GM23338 (cell line): ENCODE data around the gene BLOC1S6. TPM values are rescaled to one million over a fixed set of nuclear protein-coding genes. Genes with fewer than 3 reads are reported as not detected.

ENCODE experiments used
- ATAC-seq: fragments of 200-7000 bp; cut with Tn5 transposase; 3 replicates; pipeline ENCODE4 v1.9.1; 2020
- DNase-seq: peaks from one replicate; pipeline ENCODE4 v3.0.0-alpha.2; 2015; ENCODE audit warnings: low spot score
- H2AFZ ChIP-seq: fragments of 200-600 bp; sonication (generic); 2 replicates; pipeline ENCODE4 v1.8.0; 2016; ENCODE audit warnings: antibody characterized with exemption, mild to moderate bottlenecking, moderate library complexity
- H3F3A ChIP-seq: fragments of 200-600 bp; sonication (generic); replicated peaks from 2 replicates; pipeline ENCODE4 v1.8.0; 2017; ENCODE audit warnings: antibody characterized with exemption, mixed run types, low read depth
- H3K27ac ChIP-seq: fragments of 200-600 bp; sonication (generic); 2 replicates; pipeline ENCODE4 v1.6.1; 2016; ENCODE audit warnings: low read depth
- H3K27me3 ChIP-seq: fragments of 200-600 bp; sonication (generic); 2 replicates; pipeline ENCODE4 v1.8.0; 2016; ENCODE audit warnings: mild to moderate bottlenecking, mixed run types, moderate library complexity; ENCODE audit not compliant: insufficient read depth
- H3K36me3 ChIP-seq: fragments of 200-600 bp; sonication (generic); 2 replicates; pipeline ENCODE4 v1.8.0; 2016; ENCODE audit warnings: mild to moderate bottlenecking; ENCODE audit not compliant: insufficient read depth
- H3K4me1 ChIP-seq: fragments of 200-600 bp; sonication (generic); 2 replicates; pipeline ENCODE4 v1.8.0; 2016; ENCODE audit warnings: mild to moderate bottlenecking, moderate library complexity; ENCODE audit not compliant: insufficient read depth
- H3K4me2 ChIP-seq: fragments of 200-600 bp; sonication (generic); 2 replicates; pipeline ENCODE4 v1.7.1; 2017; ENCODE audit warnings: mixed run types
- H3K4me3 ChIP-seq: fragments of 200-600 bp; sonication (generic); 2 replicates; pipeline ENCODE4 v1.6.1; 2016; ENCODE audit warnings: mixed run types
- H3K79me2 ChIP-seq: fragments of 200-600 bp; sonication (generic); replicated peaks from 2 replicates; pipeline ENCODE4 v1.8.0; 2017; ENCODE audit warnings: mild to moderate bottlenecking; ENCODE audit not compliant: insufficient read depth
- H3K9me2 ChIP-seq: fragments of 200-600 bp; sonication (generic); 2 replicates; pipeline ENCODE4 v1.8.0; 2017; ENCODE audit not compliant: insufficient read depth
- H4K20me1 ChIP-seq: fragments of 200-600 bp; sonication (generic); replicated peaks from 2 replicates; pipeline ENCODE4 v1.8.0; 2017; ENCODE audit warnings: mild to moderate bottlenecking; ENCODE audit not compliant: insufficient read depth
- H3K27ac Mint-ChIP-seq: 2 replicates; pipeline ENCODE4 v1.8.0; 2020; ENCODE audit warnings: inconsistent platforms, mild to moderate bottlenecking, moderate library complexity, mixed read lengths
- H3K27me3 Mint-ChIP-seq: 3 replicates; pipeline ENCODE4 v1.8.0; 2022; ENCODE audit warnings: low read depth, mild to moderate bottlenecking, moderate library complexity, mixed read lengths, inconsistent platforms; ENCODE audit not compliant: insufficient read depth, poor library complexity
- H3K36me3 Mint-ChIP-seq: 3 replicates; pipeline ENCODE4 v1.8.0; 2021; ENCODE audit warnings: low read depth, mild to moderate bottlenecking, inconsistent platforms, moderate library complexity, mixed read lengths
- H3K4me1 Mint-ChIP-seq: 3 replicates; pipeline ENCODE4 v1.8.0; 2020; ENCODE audit warnings: mild to moderate bottlenecking, inconsistent platforms, mixed read lengths
- H3K4me3 Mint-ChIP-seq: 3 replicates; pipeline ENCODE4 v1.8.0; 2021; ENCODE audit warnings: moderate library complexity, mild to moderate bottlenecking, inconsistent platforms, mixed read lengths
- H3K9me3 Mint-ChIP-seq: 3 replicates; pipeline ENCODE4 v1.8.0; 2020; ENCODE audit warnings: moderate library complexity, mild to moderate bottlenecking, inconsistent platforms, mixed read lengths
- CREB1 ChIP-seq: fragments of 250-450 bp; sonication (Bioruptor Pico); IDR thresholded peaks from 2 replicates; pipeline ENCODE4 v1.5.0; 2020; ENCODE audit warnings: low read depth, mild to moderate bottlenecking, moderate library complexity
- EZH2phosphoT487 ChIP-seq: fragments of 200-600 bp; sonication (generic); IDR thresholded peaks from one replicate; pipeline ENCODE4 v1.8.1; 2018; ENCODE audit warnings: antibody characterized with exemption; ENCODE audit not compliant: unreplicated experiment
- JUNB ChIP-seq: IDR thresholded peaks from one replicate; pipeline ENCODE4 v1.6.1; 2016; ENCODE audit warnings: antibody characterized with exemption; ENCODE audit not compliant: unreplicated experiment
- POLR2AphosphoS5 ChIP-seq: IDR thresholded peaks from 2 replicates; pipeline ENCODE4 v1.6.1; 2016; ENCODE audit warnings: antibody characterized with exemption, low read depth
- STAT1 ChIP-seq: IDR thresholded peaks from one replicate; pipeline ENCODE4 v1.6.1; 2016; ENCODE audit warnings: antibody characterized with exemption; ENCODE audit not compliant: unreplicated experiment
- ZNF331 ChIP-seq: fragments of 250-450 bp; sonication (Bioruptor Pico); IDR thresholded peaks from 2 replicates; pipeline ENCODE4 v1.5.0; 2020; ENCODE audit warnings: low read depth, mild to moderate bottlenecking, moderate library complexity
- polyA plus RNA-seq: library from polyadenylated mRNA; unstranded; fragments of >200 nt; fragmentation: Nextera tagmentation; extraction: Ambion mirVana; gene quantifications from 2 replicates; pipeline ENCODE4 v1.2.1, GENCODE V29; 2016
- total RNA-seq: library from RNA; depleted of rRNA; stranded (reverse); fragments of >200 nt; shearing (Covaris generic); gene quantifications from 2 replicates; pipeline ENCODE4 v1.2.3, GENCODE V29; 2014
- TF ChIP-seq, protein P1 (sequence below), 2 experiments: fragments of 200-600 bp in 1 of 2; sonication (generic) in 1 of 2; conservative IDR thresholded peaks; 2 replicates each; pipeline versions ENCODE4 v1.5.1 to v1.6.1; 2016 to 2017; ENCODE audit warnings: antibody characterized with exemption in 2 of 2, low read depth in 2 of 2, mild to moderate bottlenecking in 2 of 2, moderate library complexity in 1 of 2
- TF ChIP-seq, protein P2 (sequence below): IDR thresholded peaks from one replicate; pipeline ENCODE4 v1.6.1; 2018; ENCODE audit warnings: antibody characterized with exemption; ENCODE audit not compliant: unreplicated experiment

The BLOC1S6 gene
- total and polyA plus RNA-seq, 2 experiments from 2014 or later = 20.9 to 28.4 TPM

DNA sequence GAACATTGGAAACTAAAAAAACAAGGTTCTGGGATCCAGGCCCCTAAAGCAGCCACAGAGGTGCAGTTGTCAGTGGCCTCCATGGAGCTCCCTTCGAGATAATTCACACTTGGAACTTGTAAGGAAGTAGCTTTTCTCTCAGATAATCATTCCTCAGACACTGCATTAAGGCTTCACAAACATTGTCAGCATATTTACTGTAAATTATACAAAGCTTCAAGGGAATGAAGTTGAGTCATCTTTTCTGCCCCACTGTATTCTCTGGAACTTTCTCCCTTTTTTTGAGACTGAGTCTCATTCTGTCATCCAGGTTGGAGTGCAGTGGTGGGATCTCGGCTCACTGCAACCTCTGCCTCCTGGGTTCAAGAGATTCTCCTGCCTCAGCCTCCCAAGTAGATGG, 7.1 kb downstream of the BLOC1S6 start (continued):
- TF ChIP-seq, protein P1, sequence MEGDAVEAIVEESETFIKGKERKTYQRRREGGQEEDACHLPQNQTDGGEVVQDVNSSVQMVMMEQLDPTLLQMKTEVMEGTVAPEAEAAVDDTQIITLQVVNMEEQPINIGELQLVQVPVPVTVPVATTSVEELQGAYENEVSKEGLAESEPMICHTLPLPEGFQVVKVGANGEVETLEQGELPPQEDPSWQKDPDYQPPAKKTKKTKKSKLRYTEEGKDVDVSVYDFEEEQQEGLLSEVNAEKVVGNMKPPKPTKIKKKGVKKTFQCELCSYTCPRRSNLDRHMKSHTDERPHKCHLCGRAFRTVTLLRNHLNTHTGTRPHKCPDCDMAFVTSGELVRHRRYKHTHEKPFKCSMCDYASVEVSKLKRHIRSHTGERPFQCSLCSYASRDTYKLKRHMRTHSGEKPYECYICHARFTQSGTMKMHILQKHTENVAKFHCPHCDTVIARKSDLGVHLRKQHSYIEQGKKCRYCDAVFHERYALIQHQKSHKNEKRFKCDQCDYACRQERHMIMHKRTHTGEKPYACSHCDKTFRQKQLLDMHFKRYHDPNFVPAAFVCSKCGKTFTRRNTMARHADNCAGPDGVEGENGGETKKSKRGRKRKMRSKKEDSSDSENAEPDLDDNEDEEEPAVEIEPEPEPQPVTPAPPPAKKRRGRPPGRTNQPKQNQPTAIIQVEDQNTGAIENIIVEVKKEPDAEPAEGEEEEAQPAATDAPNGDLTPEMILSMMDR (conservative IDR thresholded peaks at IDR 0.05; ENCODE audit: low read depth in 2 of 2) = no peak
- TF ChIP-seq ZNF331 (CRISPR knock-in tag) = no peak
- TF ChIP-seq CREB1 = no peak
- no peak for TF ChIP-seq EZH2phosphoT487
- TF ChIP-seq, protein P2, sequence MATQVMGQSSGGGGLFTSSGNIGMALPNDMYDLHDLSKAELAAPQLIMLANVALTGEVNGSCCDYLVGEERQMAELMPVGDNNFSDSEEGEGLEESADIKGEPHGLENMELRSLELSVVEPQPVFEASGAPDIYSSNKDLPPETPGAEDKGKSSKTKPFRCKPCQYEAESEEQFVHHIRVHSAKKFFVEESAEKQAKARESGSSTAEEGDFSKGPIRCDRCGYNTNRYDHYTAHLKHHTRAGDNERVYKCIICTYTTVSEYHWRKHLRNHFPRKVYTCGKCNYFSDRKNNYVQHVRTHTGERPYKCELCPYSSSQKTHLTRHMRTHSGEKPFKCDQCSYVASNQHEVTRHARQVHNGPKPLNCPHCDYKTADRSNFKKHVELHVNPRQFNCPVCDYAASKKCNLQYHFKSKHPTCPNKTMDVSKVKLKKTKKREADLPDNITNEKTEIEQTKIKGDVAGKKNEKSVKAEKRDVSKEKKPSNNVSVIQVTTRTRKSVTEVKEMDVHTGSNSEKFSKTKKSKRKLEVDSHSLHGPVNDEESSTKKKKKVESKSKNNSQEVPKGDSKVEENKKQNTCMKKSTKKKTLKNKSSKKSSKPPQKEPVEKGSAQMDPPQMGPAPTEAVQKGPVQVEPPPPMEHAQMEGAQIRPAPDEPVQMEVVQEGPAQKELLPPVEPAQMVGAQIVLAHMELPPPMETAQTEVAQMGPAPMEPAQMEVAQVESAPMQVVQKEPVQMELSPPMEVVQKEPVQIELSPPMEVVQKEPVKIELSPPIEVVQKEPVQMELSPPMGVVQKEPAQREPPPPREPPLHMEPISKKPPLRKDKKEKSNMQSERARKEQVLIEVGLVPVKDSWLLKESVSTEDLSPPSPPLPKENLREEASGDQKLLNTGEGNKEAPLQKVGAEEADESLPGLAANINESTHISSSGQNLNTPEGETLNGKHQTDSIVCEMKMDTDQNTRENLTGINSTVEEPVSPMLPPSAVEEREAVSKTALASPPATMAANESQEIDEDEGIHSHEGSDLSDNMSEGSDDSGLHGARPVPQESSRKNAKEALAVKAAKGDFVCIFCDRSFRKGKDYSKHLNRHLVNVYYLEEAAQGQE = no peak
- TF ChIP-seq JUNB = no peak
- no peak for TF ChIP-seq POLR2AphosphoS5

DNA sequence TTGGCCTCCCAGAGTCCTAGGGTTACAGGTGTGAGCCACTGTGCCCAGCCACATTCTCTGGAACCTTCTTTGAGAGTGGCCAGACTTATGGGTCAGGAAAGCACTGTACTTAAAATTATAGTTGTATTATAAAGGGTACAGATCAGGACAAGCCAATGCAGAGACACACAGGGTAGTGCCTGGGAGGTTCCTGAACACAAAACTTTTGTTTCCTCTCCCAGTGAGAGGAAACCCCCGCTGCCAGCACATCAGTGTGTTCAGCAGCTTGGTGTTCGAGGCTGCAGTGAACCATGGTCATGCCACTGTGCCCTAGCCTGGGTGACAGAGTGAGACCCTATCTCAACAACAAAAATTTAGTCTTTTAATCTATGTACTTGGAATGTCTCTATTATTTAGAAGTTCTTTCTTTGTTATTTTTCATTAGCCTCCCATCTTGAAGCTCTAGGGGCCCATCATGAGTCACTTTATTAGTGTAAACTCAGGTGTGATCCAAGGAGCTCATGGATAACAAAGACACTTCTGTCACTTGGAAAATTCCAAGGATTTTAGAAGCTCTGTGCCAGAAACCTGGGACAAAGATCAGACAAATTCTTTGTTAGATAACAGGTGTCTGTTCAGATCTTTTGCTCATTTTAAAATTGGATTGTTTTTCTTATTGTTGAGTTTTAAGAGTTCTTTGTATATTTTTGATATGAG, 7.8 kb downstream of the BLOC1S6 start:
- no peak overlapping the region for H3K4me3 Mint-ChIP-seq
- H3K27me3 ChIP-seq = no peaks in the 10 kb centered on the region
- no peak overlapping the region for H3K4me3 ChIP-seq
- no peak for ATAC-seq
- H3K79me2 ChIP-seq = peaks cover 48% of the 10 kb centered on the region
- H3K9me2 ChIP-seq = no peaks in the 10 kb centered on the region
- no peak overlapping the region for H3K27ac Mint-ChIP-seq
- peaks cover 3% of the 10 kb centered on the region; the same call in 2 of the 3 replicates for H3K9me3 Mint-ChIP-seq
- TF ChIP-seq, protein P2 = no peak
- no peak for TF ChIP-seq STAT1
- no peak overlapping the region for H3K27ac ChIP-seq
- peaks cover 2% of the 10 kb centered on the region for H3K27me3 Mint-ChIP-seq
- no peak for DNase-seq
- H3K4me1 Mint-ChIP-seq = no peaks in the 10 kb centered on the region
- H3F3A ChIP-seq = no peaks in the 10 kb centered on the region
- no peak overlapping the region for H3K4me2 ChIP-seq
- no peak overlapping the region for H2AFZ ChIP-seq
- 0 out of 2 replicates have a peak, but pooled peaks cover 5% of the 10 kb centered on the region for H3K36me3 ChIP-seq
- no peaks in the 10 kb centered on the region for H3K4me1 ChIP-seq
- H3K36me3 Mint-ChIP-seq = peaks cover 38% of the 10 kb centered on the region
- peaks cover 15% of the 10 kb centered on the region for H4K20me1 ChIP-seq
